T-cell (primary cell): ENCODE data around the gene FBXO47. TPM values are rescaled to one million over a fixed set of nuclear protein-coding genes. Genes with fewer than 3 reads are reported as not detected.
"Not testable (repeated sequence)": the region's sequence is repeated elsewhere in the genome, so short reads cannot be mapped to it uniquely, and the experiment has no call there.

ENCODE experiments used
- ATAC-seq, 4 experiments: fragments of 200-7000 bp in 3 of 4; fragments of 150-1000 bp in 1 of 4; cut with Tn5 transposase; replicated peaks in 1 of 4; 1 replicate in 3 of 4; 2 replicates in 1 of 4; pipeline ENCODE4 v1.10.0; 2021; ENCODE audit warnings: moderate library complexity in 3 of 4, mild to moderate bottlenecking in 2 of 4, moderate number of reproducible peaks in 1 of 4
- CTCF ChIA-PET, 2 donors: fragments of 300-600 bp; sonication (Branson Sonifier 250); formaldehyde crosslinking; loops; one replicate each; lab custom pipeline; 2022; ENCODE audit warnings: antibody characterized with exemption in 2 of 2; lab: Charles Lee
- POLR2A ChIA-PET, 2 donors: fragments of 300-600 bp; sonication (Branson Sonifier 250); formaldehyde crosslinking; loops; one replicate each; lab custom pipeline; 2022; ENCODE audit warnings: antibody characterized with exemption in 2 of 2; lab: Charles Lee
- DNase-seq, 35 experiments: peaks; one replicate each; pipeline versions ENCODE4 v3.0.0 to v3.0.0-alpha.2; 2013 to 2023
- H3K27ac ChIP-seq: one replicate; pipeline ENCODE4 v1.5.1; 2013; ENCODE audit warnings: low read length
- H3K27me3 ChIP-seq, 2 experiments: replicated peaks in 1 of 2; 1 replicate in 1 of 2; 2 replicates in 1 of 2; pipeline versions ENCODE4 v1.6.1 to v1.7.0; 2013; ENCODE audit warnings: low read length in 1 of 2, mixed read lengths in 1 of 2; ENCODE audit not compliant: control insufficient read depth in 2 of 2, insufficient read depth in 2 of 2; ENCODE audit errors: extremely low read depth in 1 of 2
- H3K36me3 ChIP-seq, 2 donors: 1 replicate in 1 of 2; 2 replicates in 1 of 2; pipeline versions ENCODE4 v1.6.1 to v1.7.0; 2013; ENCODE audit warnings: low read length in 1 of 2; ENCODE audit not compliant: control insufficient read depth in 2 of 2, insufficient read depth in 1 of 2; ENCODE audit errors: extremely low read depth in 1 of 2
- H3K4me1 ChIP-seq, 2 experiments: 1 replicate in 1 of 2; 2 replicates in 1 of 2; pipeline versions ENCODE4 v1.6.1 to v1.7.0; 2013; ENCODE audit warnings: low read length in 2 of 2, mixed read lengths in 1 of 2; ENCODE audit not compliant: insufficient read depth in 2 of 2, control insufficient read depth in 1 of 2; ENCODE audit errors: extremely low read depth in 1 of 2
- H3K4me3 ChIP-seq, 2 donors: 1 replicate in 1 of 2; 2 replicates in 1 of 2; pipeline versions ENCODE4 v1.5.1 to v1.7.0; 2013; ENCODE audit warnings: mild to moderate bottlenecking in 2 of 2, low read length in 1 of 2, moderate library complexity in 1 of 2; ENCODE audit not compliant: control insufficient read depth in 1 of 2; ENCODE audit errors: extremely low read depth in 1 of 2
- H3K9me3 ChIP-seq: 2 replicates; pipeline ENCODE4 v1.7.0; 2013
- H3K27ac Mint-ChIP-seq, 2 donors: one replicate each; pipeline ENCODE4 v1.8.0; 2020 to 2021; ENCODE audit warnings: mild to moderate bottlenecking in 2 of 2, mixed read lengths in 2 of 2
- H3K27me3 Mint-ChIP-seq, 2 donors: one replicate each; pipeline ENCODE4 v1.8.0; 2021 to 2022; ENCODE audit warnings: mixed read lengths in 2 of 2
- H3K36me3 Mint-ChIP-seq: one replicate; pipeline ENCODE4 v1.8.0; 2021; ENCODE audit warnings: mixed read lengths
- H3K4me1 Mint-ChIP-seq, 3 donors: one replicate each; pipeline ENCODE4 v1.8.0; 2020 to 2022; ENCODE audit warnings: mixed read lengths in 3 of 3, mild to moderate bottlenecking in 1 of 3
- H3K4me3 Mint-ChIP-seq, 3 donors: one replicate each; pipeline ENCODE4 v1.8.0; 2020 to 2022; ENCODE audit warnings: mild to moderate bottlenecking in 3 of 3, mixed read lengths in 3 of 3, moderate library complexity in 3 of 3
- H3K9me3 Mint-ChIP-seq, 3 donors: one replicate each; pipeline ENCODE4 v1.8.0; 2020 to 2022; ENCODE audit warnings: mixed read lengths in 3 of 3
- WGBS: methylation state at CpG from one replicate; pipeline ENCODE4 v1.1.5; 2013; ENCODE audit warnings: missing lambda C conversion rate; ENCODE audit not compliant: insufficient coverage; 5-methylcytosine and 5-hydroxymethylcytosine counted together
- total RNA-seq, 35 experiments: library from RNA in 6 of 35; stranded (reverse) in 6 of 35; fragments of 120-200 nt in 1 of 35; gene quantifications; one replicate each; pipeline versions ENCODE4 v1.2.1 to v1.2.4 and lab custom pipeline; 2013 to 2026

Gene FBXO47
- total RNA-seq, 5 donors from 2014 or later (not counting 1 experiment from before 2014, with no cell fraction given) = not detected

DNA sequence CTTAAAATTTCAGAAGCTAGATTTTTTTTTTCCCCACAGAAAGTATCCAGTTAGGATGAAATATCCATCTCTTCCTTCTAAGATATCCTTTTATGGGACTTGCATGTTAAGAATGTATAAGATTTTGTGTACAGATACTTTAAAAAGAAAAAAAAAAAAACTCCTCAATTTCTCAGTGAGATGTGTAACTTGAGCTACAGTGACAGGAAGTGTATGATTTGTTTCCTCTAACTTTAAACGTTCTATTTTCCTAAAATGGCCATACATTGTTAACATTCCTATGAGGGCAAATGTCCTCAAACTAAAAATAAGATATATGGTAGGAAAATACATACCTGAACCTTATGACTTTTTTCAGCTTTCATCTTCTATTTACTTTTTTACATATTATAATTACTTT, 8.9 kb downstream of the FBXO47 start:
- Mint-ChIP-seq H3K9me3 (no peaks in the 10 kb centered on the region), H3K27me3 (no peaks in the 10 kb centered on the region), H3K4me3 (no peak overlapping the region), H3K36me3 (no peaks in the 10 kb centered on the region), H3K4me1 (peaks cover 19 to 34% (median 31%) of the 10 kb centered on the region in 3 donors), H3K27ac (peak overlapping the region in 1 of 2 donors; percentile 66)
- Histone ChIP-seq H3K4me1 (peaks cover 13 to 25% of the 10 kb centered on the region in 2 experiments), H3K27me3 (no peaks in the 10 kb centered on the region), H3K27ac (no peak overlapping the region), H3K4me3 (no peak overlapping the region), H3K9me3 (no peaks in the 10 kb centered on the region), H3K36me3 (no peaks in the 10 kb centered on the region)
- WGBS = no CpG with 5 or more reads among the region's 1 CpG
- ChIA-PET POLR2A (interaction anchor here (0.6 to 0.7 kb wide), 3 partner anchors 40 to 254 kb away, joined by 3 to 6 read pairs (median 4); no protein-coding TSS in a partner anchor), CTCF (interaction anchor here in 1 of 2 donors (0.7 to 0.9 kb wide), 2 partner anchors 17 to 89 kb away, joined by 4 to 5 read pairs; no protein-coding TSS in a partner anchor)
- no peak for DNase-seq
- ATAC-seq = no peak

DNA sequence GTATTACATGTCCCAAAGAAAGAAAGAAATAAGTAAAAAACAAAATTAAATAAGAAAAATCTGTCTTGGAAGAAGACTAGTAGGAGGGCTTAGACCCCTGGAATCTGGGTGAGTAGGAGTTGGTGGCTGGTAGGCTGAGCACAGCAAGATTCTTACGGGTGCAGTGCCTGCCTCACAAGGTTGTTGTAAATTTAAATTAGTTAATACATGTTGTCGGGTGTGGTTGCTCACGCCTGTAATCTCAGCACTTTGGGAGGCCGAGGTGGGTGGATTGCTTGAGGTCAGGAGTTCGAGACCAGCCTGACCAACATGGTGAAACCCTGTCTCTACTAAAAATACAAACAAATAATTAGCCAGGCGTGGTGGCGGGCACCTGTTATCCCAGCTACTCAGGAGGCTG, 13.4 kb downstream of the FBXO47 start:
- H3K27ac Mint-ChIP-seq, ATAC-seq, DNase-seq, H3K4me3 Mint-ChIP-seq, H3K4me3 ChIP-seq, H3K4me1 ChIP-seq, H3K27me3 ChIP-seq, H3K27me3 Mint-ChIP-seq, CTCF ChIA-PET, H3K36me3 ChIP-seq, H3K9me3 ChIP-seq, H3K27ac ChIP-seq, H3K9me3 Mint-ChIP-seq, H3K36me3 Mint-ChIP-seq, POLR2A ChIA-PET: not testable (repeated sequence)
- 80% methylated on average over 1 of the region's 7 CpGs for WGBS
- peaks cover 5 to 12% (median 10%) of the 10 kb centered on the region in 3 donors for H3K4me1 Mint-ChIP-seq

DNA sequence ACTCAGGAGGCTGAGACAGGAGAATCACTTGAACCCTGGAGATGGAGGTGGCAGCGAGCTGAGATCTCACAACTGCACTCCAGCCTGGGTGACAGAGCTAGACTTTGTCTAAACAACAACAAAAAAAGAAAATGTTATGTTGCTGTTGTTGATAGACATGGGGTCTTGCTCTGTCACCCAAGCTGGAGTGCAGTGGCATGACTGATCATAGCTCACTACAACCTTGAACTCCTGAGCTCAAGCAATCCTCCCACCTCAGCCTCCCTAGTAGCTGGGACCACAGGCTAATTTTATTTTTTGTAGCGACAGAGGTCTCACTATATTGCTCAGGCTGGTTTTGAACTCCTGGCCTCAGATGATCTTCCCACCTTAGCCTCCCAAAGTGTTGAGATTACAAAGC, 20.0 kb downstream of the FBXO47 start:
- no peak overlapping the region for H3K4me3 ChIP-seq
- Mint-ChIP-seq H3K4me1 (no peaks in the 10 kb centered on the region), H3K36me3 (no peaks in the 10 kb centered on the region), H3K9me3 (no peaks in the 10 kb centered on the region), H3K27ac (no peak overlapping the region), H3K27me3 (no peaks in the 10 kb centered on the region), H3K4me3 (no peak overlapping the region)
- H3K27ac ChIP-seq = no peak overlapping the region
- H3K36me3 ChIP-seq = no peaks in the 10 kb centered on the region
- no peaks in the 10 kb centered on the region for H3K4me1 ChIP-seq
- 90% methylated on average over 2 of the region's 2 CpGs for WGBS
- no peaks in the 10 kb centered on the region for H3K9me3 ChIP-seq
- ChIA-PET POLR2A (no interaction called here), CTCF (interaction anchor here in 1 of 2 donors (0.7 kb wide), 1 partner anchor 194 kb away, joined by 8 read pairs; no protein-coding TSS in a partner anchor)
- no peak for ATAC-seq
- no peak for DNase-seq
- no peaks in the 10 kb centered on the region for H3K27me3 ChIP-seq

DNA sequence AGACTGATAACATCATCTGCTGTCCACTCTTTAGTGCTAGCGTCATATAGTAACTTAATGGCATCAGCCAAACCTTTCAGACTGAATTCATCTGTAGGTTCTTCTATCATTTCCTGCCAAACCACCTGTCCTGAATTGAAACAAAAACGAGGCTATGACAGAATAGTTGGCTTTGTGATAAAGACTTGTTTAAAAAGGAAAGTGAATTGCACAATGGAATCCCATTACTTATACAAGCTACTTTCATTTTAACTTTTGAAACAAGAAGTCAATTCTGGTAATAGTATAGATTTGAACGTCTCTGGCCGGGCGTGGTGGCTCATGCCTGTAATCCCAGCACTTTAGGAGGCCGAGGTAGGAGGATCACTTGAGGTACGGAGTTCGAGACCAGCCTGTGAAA, 23.6 kb downstream of the FBXO47 start:
- 100% methylated on average over 3 of the region's 8 CpGs for WGBS
- no peaks in the 10 kb centered on the region for H3K27me3 Mint-ChIP-seq
- H3K4me1 Mint-ChIP-seq = peaks cover 0 to 5% (median 0%) of the 10 kb centered on the region in 3 donors
- no peak overlapping the region for H3K27ac ChIP-seq
- H3K4me1 ChIP-seq = no peaks in the 10 kb centered on the region
- no peaks in the 10 kb centered on the region for H3K36me3 Mint-ChIP-seq
- H3K27ac Mint-ChIP-seq = no peak overlapping the region
- H3K9me3 Mint-ChIP-seq = no peaks in the 10 kb centered on the region
- H3K9me3 ChIP-seq = no peaks in the 10 kb centered on the region
- ATAC-seq (no peak), DNase-seq (no peak)
- POLR2A ChIA-PET = interaction anchor here in 1 of 2 donors (0.5 kb wide), 1 partner anchor 79 kb away, joined by 3 read pairs; no protein-coding TSS in a partner anchor
- H3K36me3 ChIP-seq = no peaks in the 10 kb centered on the region
- no peaks in the 10 kb centered on the region for H3K27me3 ChIP-seq
- H3K4me3 Mint-ChIP-seq = no peak overlapping the region
- CTCF ChIA-PET = interaction anchor here in 1 of 2 donors (0.6 kb wide), 1 partner anchor 1132 kb away, joined by 3 read pairs; no protein-coding TSS in a partner anchor
- H3K4me3 ChIP-seq = no peak overlapping the region

DNA sequence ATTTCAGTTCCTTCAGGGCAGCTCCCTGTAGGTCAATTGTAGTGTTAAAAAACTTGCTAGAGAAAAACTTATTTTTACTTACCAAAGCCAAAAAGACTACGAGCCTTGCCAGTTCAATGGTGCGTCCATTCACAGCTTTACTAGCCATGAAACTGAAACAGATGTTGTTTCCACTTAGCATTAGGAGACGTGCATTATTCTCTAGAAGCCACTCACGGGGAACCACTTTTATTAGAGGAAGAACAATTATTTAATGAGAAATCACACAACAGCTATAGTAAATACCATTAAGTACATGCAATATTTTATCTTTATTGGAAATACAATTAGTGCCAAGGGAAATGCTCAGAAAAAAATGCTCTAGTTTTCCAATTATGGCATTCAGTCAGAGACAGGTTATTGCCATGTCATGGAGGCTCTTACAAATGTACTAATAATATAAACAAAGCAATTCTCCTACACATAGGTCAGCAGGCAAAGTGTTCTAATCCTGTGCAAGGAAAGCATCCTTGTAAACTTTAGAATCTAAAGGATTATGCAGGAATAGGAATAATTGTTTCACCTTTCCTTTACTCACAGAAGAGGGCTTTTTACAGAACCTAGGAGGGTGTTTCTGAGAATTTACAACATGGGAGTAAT, 24.4 kb downstream of the FBXO47 start:
- WGBS = 60% methylated on average over 2 of the region's 4 CpGs
- POLR2A ChIA-PET = interaction anchor here in 1 of 2 donors (0.5 kb wide), 1 partner anchor 78 kb away, joined by 3 read pairs; no protein-coding TSS in a partner anchor

DNA sequence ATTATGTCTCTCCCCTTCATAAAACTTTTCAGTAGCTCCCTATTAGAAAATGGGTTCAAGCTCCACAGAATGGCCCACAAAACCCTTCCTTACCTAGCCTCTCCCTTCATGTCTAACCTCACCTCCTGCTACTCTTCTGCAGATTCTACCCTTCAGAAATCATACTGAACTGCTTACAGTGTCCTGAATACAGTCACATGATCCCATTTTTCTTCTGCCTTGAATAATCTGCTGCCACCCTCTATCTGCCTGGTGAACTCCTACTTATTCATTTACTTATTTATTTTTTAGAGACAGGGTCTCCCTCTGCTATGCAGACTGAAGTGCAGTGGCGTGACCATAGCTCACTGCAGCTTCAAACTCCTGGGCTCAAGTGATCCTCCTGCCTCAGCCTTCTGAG, 26.8 kb downstream of the FBXO47 start:
- CTCF ChIA-PET = no interaction called here
- ATAC-seq = no peak
- H3K4me1 ChIP-seq = no peaks in the 10 kb centered on the region
- no peaks in the 10 kb centered on the region for H3K9me3 ChIP-seq
- Mint-ChIP-seq H3K4me3 (no peak overlapping the region), H3K4me1 (peaks cover 0 to 5% (median 0%) of the 10 kb centered on the region in 3 donors), H3K27me3 (no peaks in the 10 kb centered on the region), H3K27ac (no peak overlapping the region), H3K9me3 (no peaks in the 10 kb centered on the region), H3K36me3 (no peaks in the 10 kb centered on the region)
- H3K27me3 ChIP-seq = no peaks in the 10 kb centered on the region
- no peak overlapping the region for H3K27ac ChIP-seq
- no peak for DNase-seq
- POLR2A ChIA-PET = interaction anchor here in 1 of 2 donors (0.6 kb wide), 1 partner anchor 180 kb away, joined by 5 read pairs; no protein-coding TSS in a partner anchor
- WGBS = no CpG with 5 or more reads among the region's 1 CpG
- no peaks in the 10 kb centered on the region for H3K36me3 ChIP-seq
- no peak overlapping the region for H3K4me3 ChIP-seq

More for the DNA sequence above, 24.4 kb downstream of the FBXO47 start:
- no peaks in the 10 kb centered on the region for H3K27me3 ChIP-seq
- ATAC-seq (no peak), DNase-seq (no peak)
- no peaks in the 10 kb centered on the region for H3K4me1 ChIP-seq
- no peak overlapping the region for H3K27ac ChIP-seq
- H3K9me3 Mint-ChIP-seq = no peaks in the 10 kb centered on the region
- CTCF ChIA-PET = no interaction called here
- no peaks in the 10 kb centered on the region for H3K27me3 Mint-ChIP-seq
- H3K9me3 ChIP-seq = no peaks in the 10 kb centered on the region
- H3K4me3 Mint-ChIP-seq = no peak overlapping the region
- H3K36me3 ChIP-seq = no peaks in the 10 kb centered on the region
- H3K4me1 Mint-ChIP-seq = peaks cover 0 to 5% (median 0%) of the 10 kb centered on the region in 3 donors
- no peak overlapping the region for H3K27ac Mint-ChIP-seq
- no peaks in the 10 kb centered on the region for H3K36me3 Mint-ChIP-seq
- H3K4me3 ChIP-seq = no peak overlapping the region
